MM.1S (cell line): Measurements from ENCODE around the gene AKAP8.

Source experiments
- DNase-seq: peaks from one replicate; pipeline ENCODE4 v3.0.0-alpha.2; 2015
- H2AFZ ChIP-seq: fragments of 300-600 bp; sonication (generic); 2 replicates; pipeline ENCODE4 v1.6.0; 2016; ENCODE audit warnings: antibody characterized with exemption, low read length
- H3F3A ChIP-seq: fragments of 300-600 bp; sonication (generic); 2 replicates; pipeline ENCODE4 v1.6.1; 2016; ENCODE audit warnings: mild to moderate bottlenecking, antibody characterized with exemption, low read length, moderate library complexity, mixed read lengths; ENCODE audit not compliant: insufficient read depth
- H3K27ac ChIP-seq: fragments of 300-600 bp; sonication (generic); 2 replicates; pipeline ENCODE4 v1.5.1; 2016; ENCODE audit warnings: mild to moderate bottlenecking, low read length
- H3K27me3 ChIP-seq: fragments of 300-600 bp; sonication (generic); replicated peaks from 2 replicates; pipeline ENCODE4 v1.6.0; 2016; ENCODE audit warnings: low read length; ENCODE audit not compliant: insufficient read depth
- H3K36me3 ChIP-seq: fragments of 300-600 bp; sonication (generic); replicated peaks from 2 replicates; pipeline ENCODE4 v1.6.1; 2016; ENCODE audit warnings: mild to moderate bottlenecking, low read length, mixed read lengths; ENCODE audit not compliant: insufficient read depth
- H3K4me1 ChIP-seq: fragments of 300-600 bp; sonication (generic); 2 replicates; pipeline ENCODE4 v1.6.1; 2016; ENCODE audit warnings: low read length, mixed read lengths
- H3K4me2 ChIP-seq: fragments of 300-600 bp; sonication (generic); 2 replicates; pipeline ENCODE4 v1.6.0; 2016; ENCODE audit warnings: low read depth, low read length
- H3K4me3 ChIP-seq: fragments of 300-600 bp; sonication (generic); 2 replicates; pipeline ENCODE4 v1.5.1; 2016; ENCODE audit warnings: low read length, mixed read lengths
- H3K79me2 ChIP-seq: fragments of 300-600 bp; sonication (generic); 2 replicates; pipeline ENCODE4 v1.6.1; 2016; ENCODE audit warnings: mixed run types, low read length, mixed read lengths
- H3K9ac ChIP-seq: fragments of 300-600 bp; sonication (generic); 2 replicates; pipeline ENCODE4 v1.6.1; 2016; ENCODE audit warnings: low read length, mixed read lengths
- H3K9me2 ChIP-seq: fragments of 300-600 bp; sonication (generic); replicated peaks from 2 replicates; pipeline ENCODE4 v1.6.1; 2016; ENCODE audit warnings: mild to moderate bottlenecking, low read length, mixed read lengths; ENCODE audit not compliant: insufficient read depth
- H3K9me3 ChIP-seq: fragments of 300-600 bp; sonication (generic); replicated peaks from 2 replicates; pipeline ENCODE4 v1.6.1; 2016; ENCODE audit warnings: mild to moderate bottlenecking, low read length, mixed read lengths; ENCODE audit not compliant: insufficient read depth
- H4K20me1 ChIP-seq: fragments of 300-600 bp; sonication (generic); 2 replicates; pipeline ENCODE4 v1.6.1; 2016; ENCODE audit warnings: mild to moderate bottlenecking, low read length, moderate library complexity, mixed read lengths; ENCODE audit not compliant: insufficient read depth
- CTCF ChIP-seq: fragments of 300-600 bp; sonication (generic); IDR thresholded peaks from 2 replicates; pipeline ENCODE4 v1.5.1; 2016; ENCODE audit warnings: antibody characterized with exemption, low read length, mixed read lengths
- EZH2 ChIP-seq: fragments of 300-600 bp; sonication (generic); optimal IDR thresholded peaks from 2 replicates; pipeline ENCODE3; 2017; ENCODE audit warnings: low read depth, mild to moderate bottlenecking, antibody characterized with exemption, low read length, mixed read lengths
- EZH2phosphoT487 ChIP-seq: fragments of 300-600 bp; sonication (generic); IDR thresholded peaks from 2 replicates; pipeline ENCODE4 v1.6.1; 2018; ENCODE audit warnings: antibody characterized with exemption, low read length

The AKAP8 gene

GRCh38 chr19:15369594-15369891, 10.0 kb downstream of the AKAP8 start:
- no peaks in the 10 kb centered on the region for H3K9me2 ChIP-seq
- H3K27ac ChIP-seq: no peak overlapping the region
- H3K9ac ChIP-seq: no peak overlapping the region
- no peaks in the 10 kb centered on the region for H3K9me3 ChIP-seq
- no peak overlapping the region for H2AFZ ChIP-seq
- H3K4me2 ChIP-seq: no peak overlapping the region
- no peak overlapping the region for H3K4me3 ChIP-seq
- no peak for TF ChIP-seq CTCF
- TF ChIP-seq EZH2: no peak
- no peak for TF ChIP-seq EZH2phosphoT487
- H4K20me1 ChIP-seq: peaks cover 5% of the 10 kb centered on the region; the same call in 1 of the 2 replicates
- H3K79me2 ChIP-seq: peaks cover 77% of the 10 kb centered on the region
- H3K36me3 ChIP-seq: peaks cover 11% of the 10 kb centered on the region; the same call in 1 of the 2 replicates
- peaks cover 4% of the 10 kb centered on the region; the same call in 1 of the 2 replicates for H3K4me1 ChIP-seq
- no peaks in the 10 kb centered on the region for H3F3A ChIP-seq
- H3K27me3 ChIP-seq: no peaks in the 10 kb centered on the region
- DNase-seq: no peak

GRCh38 chr19:15368798-15369593, 10.6 kb downstream of the AKAP8 start:
- H3K4me3 ChIP-seq: no peak overlapping the region
- H3K4me2 ChIP-seq: no peak overlapping the region
- no peaks in the 10 kb centered on the region for H3K9me3 ChIP-seq
- H3K27me3 ChIP-seq: no peaks in the 10 kb centered on the region
- H3F3A ChIP-seq: no peaks in the 10 kb centered on the region
- peaks cover 4% of the 10 kb centered on the region; the same call in 1 of the 2 replicates for H4K20me1 ChIP-seq
- no peak overlapping the region for H2AFZ ChIP-seq
- no peak overlapping the region for H3K9ac ChIP-seq
- no peak overlapping the region for H3K27ac ChIP-seq
- peaks cover 4% of the 10 kb centered on the region; the same call in 1 of the 2 replicates for H3K4me1 ChIP-seq
- H3K79me2 ChIP-seq: peaks cover 73% of the 10 kb centered on the region
- peaks cover 10% of the 10 kb centered on the region; the same call in 1 of the 2 replicates for H3K36me3 ChIP-seq
- no peaks in the 10 kb centered on the region for H3K9me2 ChIP-seq
- TF ChIP-seq CTCF (no peak), EZH2 (no peak), EZH2phosphoT487 (no peak)
- DNase-seq: no peak

- H3K36me3 ChIP-seq: peaks cover 7% of the 10 kb centered on the region; the same call in 1 of the 2 replicates
- no peaks in the 10 kb centered on the region for H4K20me1 ChIP-seq
- H3K27ac ChIP-seq: no peak overlapping the region
- H2AFZ ChIP-seq: no peak overlapping the region
- TF ChIP-seq EZH2: no peak
- TF ChIP-seq EZH2phosphoT487: no peak
- no peak for TF ChIP-seq CTCF
- no peak overlapping the region for H3K4me2 ChIP-seq
- peaks cover 64% of the 10 kb centered on the region for H3K79me2 ChIP-seq
- H3K9ac ChIP-seq: no peak overlapping the region
- H3K4me3 ChIP-seq: no peak overlapping the region
- no peaks in the 10 kb centered on the region for H3K27me3 ChIP-seq
- H3K9me2 ChIP-seq: no peaks in the 10 kb centered on the region
- no peaks in the 10 kb centered on the region for H3F3A ChIP-seq
- no peaks in the 10 kb centered on the region for H3K9me3 ChIP-seq
- DNase-seq: no peak
- H3K4me1 ChIP-seq: peaks cover 4% of the 10 kb centered on the region; the same call in 1 of the 2 replicates
Measured at GRCh38 chr19:15368051-15368632, 11.4 kb downstream of the AKAP8 start.
